Measurements from ENCODE around the gene A1BG. TPM values are rescaled to one million over a fixed set of nuclear protein-coding genes. Genes with fewer than 3 reads are reported as not detected.

The A1BG gene, protein sequence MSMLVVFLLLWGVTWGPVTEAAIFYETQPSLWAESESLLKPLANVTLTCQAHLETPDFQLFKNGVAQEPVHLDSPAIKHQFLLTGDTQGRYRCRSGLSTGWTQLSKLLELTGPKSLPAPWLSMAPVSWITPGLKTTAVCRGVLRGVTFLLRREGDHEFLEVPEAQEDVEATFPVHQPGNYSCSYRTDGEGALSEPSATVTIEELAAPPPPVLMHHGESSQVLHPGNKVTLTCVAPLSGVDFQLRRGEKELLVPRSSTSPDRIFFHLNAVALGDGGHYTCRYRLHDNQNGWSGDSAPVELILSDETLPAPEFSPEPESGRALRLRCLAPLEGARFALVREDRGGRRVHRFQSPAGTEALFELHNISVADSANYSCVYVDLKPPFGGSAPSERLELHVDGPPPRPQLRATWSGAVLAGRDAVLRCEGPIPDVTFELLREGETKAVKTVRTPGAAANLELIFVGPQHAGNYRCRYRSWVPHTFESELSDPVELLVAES
- 11.1 to 14.3 TPM (median 13.5 TPM) in 5 replicates for total RNA-seq (2022; extraction: Qiagen RNA extraction; ENCODE audit: low read depth)

DNA sequence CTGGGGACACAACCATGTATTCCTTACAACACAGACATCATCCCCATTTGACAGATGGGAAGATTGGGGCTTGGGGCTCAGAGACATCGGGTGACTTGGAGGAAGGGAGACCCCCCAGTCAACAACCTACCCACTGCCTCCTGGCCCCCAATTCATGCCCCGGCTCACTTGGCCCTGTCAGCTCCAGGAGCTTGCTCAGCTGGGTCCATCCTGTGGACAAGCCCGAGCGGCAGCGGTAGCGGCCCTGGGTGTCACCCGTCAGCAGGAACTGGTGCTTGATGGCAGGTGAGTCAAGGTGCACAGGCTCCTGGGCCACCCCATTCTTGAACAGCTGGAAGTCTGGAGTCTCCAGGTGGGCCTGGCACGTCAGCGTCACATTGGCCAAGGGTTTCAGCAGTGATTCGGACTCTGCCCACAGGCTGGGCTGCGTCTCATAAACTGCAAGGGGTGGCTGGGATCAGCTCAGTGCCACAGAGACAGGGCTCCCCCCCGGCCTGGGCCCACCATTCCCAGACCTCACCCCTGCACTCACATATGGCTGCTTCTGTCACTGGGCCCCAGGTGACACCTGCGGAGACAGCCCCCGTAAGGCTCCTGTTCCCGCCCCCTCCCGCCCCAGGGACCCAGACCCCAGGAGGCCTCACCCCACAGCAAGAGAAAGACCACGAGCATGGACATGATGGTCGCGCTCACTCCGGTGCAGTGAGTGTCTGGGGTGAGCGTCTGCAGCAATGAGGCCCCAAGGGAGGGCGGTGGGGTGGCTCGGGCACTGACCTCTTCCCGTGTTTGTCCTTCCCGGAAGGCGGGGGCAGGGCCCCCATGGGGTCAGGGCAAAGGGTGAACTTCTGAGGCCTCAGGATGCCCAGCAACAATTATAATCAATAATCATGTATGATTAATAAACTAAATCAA is at the start of gene A1BG:
Gene A1BG, minus strand, starts transcription at position 733 of the 912 bp plus-strand sequence. Its CDS starts 55 bp downstream, at position 678.

DNA sequence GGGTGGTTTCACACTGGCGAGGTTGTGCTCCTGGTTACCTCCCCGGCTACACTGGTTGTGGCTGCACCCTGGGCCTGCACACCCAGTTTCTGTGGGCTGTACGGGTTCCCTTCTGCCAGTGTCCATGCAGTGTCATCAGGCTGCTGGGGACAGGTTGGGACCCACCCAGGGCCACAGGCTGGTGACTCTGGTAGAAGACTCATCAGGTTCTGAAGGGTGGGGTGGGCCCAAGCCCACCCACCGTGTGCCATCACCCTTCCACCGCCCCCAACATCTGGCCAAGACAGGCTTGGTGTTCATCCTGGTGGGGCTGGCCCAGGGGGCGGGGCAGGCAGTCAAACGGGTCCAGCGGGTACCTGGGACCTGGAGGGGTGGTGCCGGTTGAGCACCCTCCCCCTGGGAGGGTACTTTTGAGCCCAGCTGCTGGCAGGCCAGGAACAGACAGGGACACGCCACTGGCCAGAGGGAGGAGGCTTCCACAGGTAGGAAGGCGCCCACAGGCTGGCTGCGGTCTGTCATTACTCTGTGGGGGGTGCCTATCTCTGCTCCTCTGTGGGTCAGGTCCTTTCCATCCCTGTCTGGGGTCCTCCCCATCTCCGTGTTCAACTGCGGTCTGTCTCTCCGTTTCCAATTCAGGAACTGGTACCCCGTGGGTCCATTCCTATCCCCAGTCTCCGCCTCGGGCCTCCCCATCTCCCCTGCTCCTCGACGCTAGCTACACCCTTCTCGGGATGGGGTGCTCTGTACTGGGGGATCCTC is 42.1 kb upstream of the A1BG start, which contains the start of gene RNF225:
Gene RNF225, plus strand, starts transcription at position 437 of the 759 bp plus-strand sequence. CDS start 434 bp downstream, outside the sequence.

DNA sequence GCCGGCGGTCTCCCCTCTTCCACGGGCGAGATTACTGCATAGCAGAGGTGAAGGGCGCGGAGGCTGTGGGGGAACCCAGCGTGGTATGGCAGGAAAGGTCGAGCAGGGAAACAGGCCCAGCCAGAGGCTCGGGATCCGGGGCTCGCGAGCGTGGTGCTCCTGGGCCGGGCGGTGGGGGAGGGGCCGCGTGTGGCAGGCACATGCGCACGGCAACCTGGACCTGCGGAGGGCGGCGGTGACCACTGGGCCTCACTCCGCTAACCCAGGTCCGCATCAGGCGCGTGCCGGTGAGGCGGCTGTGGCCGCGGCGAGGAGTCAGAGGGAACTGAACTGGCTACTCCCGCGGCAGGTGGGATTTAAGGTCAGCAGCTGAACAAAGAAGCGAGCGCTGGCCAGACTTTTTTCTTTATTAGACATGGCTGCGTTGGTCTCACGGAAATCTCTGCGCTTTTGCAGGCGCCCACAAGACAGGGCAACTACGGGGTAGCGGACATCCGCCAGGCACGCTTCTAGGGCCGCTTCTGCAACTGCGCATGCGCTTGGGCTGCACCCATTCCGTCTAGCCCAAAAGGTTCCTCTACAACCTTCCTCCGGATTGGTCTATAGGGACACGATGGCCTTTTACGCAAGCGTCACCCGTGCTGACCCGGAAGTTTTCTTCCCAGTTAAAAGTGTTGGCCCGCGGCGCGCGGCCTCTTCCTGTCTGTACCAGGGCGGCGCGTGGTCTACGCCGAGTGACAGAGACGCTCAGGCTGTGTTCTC is 33.5 kb upstream of the A1BG start, which contains the start of gene RPS5:
Gene RPS5, plus strand, starts transcription at position 694 of the 762 bp plus-strand sequence. CDS start 869 bp downstream, outside the sequence.

GRCh38 chr19:58380662-58381459 is 27.6 kb upstream of the A1BG start, which contains the start of gene ZNF837:
TSS of gene ZNF837 (minus strand) at chr19:58381030. CDS start at chr19:58369332, 11,698 bp downstream.

GRCh38 chr19:58362272-58362994 is 9.1 kb upstream of the A1BG start, which contains the start of gene ZNF497:
TSS of gene ZNF497 (minus strand) at chr19:58362751. CDS start at chr19:58357635, 5,116 bp downstream.

GRCh38 chr19:58326914-58327726 is 26.2 kb downstream of the A1BG start, which contains the start of gene ZSCAN22:
TSS of gene ZSCAN22 (plus strand) at chr19:58326994. CDS start at chr19:58334803, 7,809 bp downstream.

DNA sequence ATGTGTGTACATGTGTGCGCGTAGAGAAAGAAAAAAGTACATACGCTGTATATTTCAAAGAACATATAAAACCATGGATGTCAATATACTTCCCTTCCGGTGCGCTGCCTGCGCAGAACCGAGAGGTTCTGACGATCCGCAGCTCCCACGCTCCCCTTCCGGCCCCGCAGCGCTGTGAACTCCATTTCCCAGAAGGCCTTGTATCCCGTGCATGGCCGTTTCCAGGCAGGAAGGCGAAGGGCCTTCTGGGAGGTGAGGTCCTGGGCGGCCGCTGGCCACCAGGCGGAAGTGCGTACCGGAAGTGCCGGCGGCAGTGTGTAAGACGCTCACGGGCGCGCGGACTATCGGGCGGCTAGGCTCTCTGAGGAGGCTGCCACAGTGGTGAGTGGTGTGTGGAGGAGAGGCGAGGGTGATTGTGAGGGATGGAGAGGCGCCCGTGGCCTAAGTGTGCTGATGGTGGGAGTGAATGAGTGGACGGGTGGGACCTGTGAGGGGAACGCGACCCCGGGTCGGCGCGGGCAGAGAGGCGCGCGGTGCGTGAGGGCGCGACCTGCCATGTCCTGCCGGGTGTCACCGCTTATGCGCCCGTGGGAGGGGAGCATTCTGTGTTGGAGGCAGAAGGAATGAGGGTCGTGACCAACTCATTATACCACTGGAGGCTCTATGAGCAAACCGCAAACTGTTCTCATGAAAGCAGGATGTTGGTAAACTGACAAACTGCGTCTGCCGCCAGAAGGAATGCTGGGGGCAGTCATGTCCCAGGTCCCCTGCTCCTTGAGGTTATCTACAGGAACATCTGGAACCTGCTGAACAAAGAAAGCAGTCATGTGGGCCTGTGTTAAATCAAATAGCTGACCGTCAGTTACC is 48.0 kb downstream of the A1BG start, which contains the start of gene ERVK3-1:
Gene ERVK3-1, plus strand, starts transcription at position 313 of the 867 bp plus-strand sequence. CDS start 6,792 bp downstream, outside the sequence.

Other genes with a start within 250 kb of the A1BG start
- gene ZNF329, start 202.7 kb downstream of the A1BG start, total RNA-seq (2022; extraction: Qiagen RNA extraction; ENCODE audit: low read depth): 2.6 to 3.4 TPM (median 2.9 TPM) in 5 replicates
- 12.7 to 15.3 TPM (median 13.7 TPM) in 5 replicates for gene ZNF274, start 170.4 kb downstream of the A1BG start, total RNA-seq (2022; extraction: Qiagen RNA extraction; ENCODE audit: low read depth)
- gene ZNF544, start 124.6 kb downstream of the A1BG start, total RNA-seq (2022; extraction: Qiagen RNA extraction; ENCODE audit: low read depth): 15.8 to 22.5 TPM (median 18.2 TPM) in 5 replicates
- 0.93 to 1.3 TPM (median 0.97 TPM) in 5 replicates for gene ZNF8, start 74.5 kb downstream of the A1BG start, total RNA-seq (2022; extraction: Qiagen RNA extraction; ENCODE audit: low read depth)
- gene ERVK3-1, start 48.1 kb downstream of the A1BG start, total RNA-seq (2022; extraction: Qiagen RNA extraction; ENCODE audit: low read depth): 89.0 to 109 TPM (median 96.0 TPM) in 5 replicates
- 2.1 to 2.7 TPM (median 2.4 TPM) in 5 replicates for gene ZSCAN22, start 26.5 kb downstream of the A1BG start, total RNA-seq (2022; extraction: Qiagen RNA extraction; ENCODE audit: low read depth)
- 0.77 to 1.4 TPM (median 1.1 TPM) in 5 replicates for gene ZNF497, start 9.3 kb upstream of the A1BG start, total RNA-seq (2022; extraction: Qiagen RNA extraction; ENCODE audit: low read depth)
- 0.98 to 1.5 TPM (median 1.4 TPM) in 5 replicates for gene ZNF837, start 27.5 kb upstream of the A1BG start, total RNA-seq (2022; extraction: Qiagen RNA extraction; ENCODE audit: low read depth)
- 2,355 to 2,530 TPM (median 2,454 TPM) in 5 replicates for gene RPS5, start 33.8 kb upstream of the A1BG start, total RNA-seq (2022; extraction: Qiagen RNA extraction; ENCODE audit: low read depth)
- 0.13 to 0.15 TPM in 2 of 5 replicates, not detected in the others for gene RNF225, start 42.2 kb upstream of the A1BG start, total RNA-seq (2022; extraction: Qiagen RNA extraction; ENCODE audit: low read depth)
- gene ZNF584, start 55.2 kb upstream of the A1BG start, total RNA-seq (2022; extraction: Qiagen RNA extraction; ENCODE audit: low read depth): 18.1 to 21.1 TPM (median 20.1 TPM) in 5 replicates
- gene ZNF132, start 86.7 kb upstream of the A1BG start, total RNA-seq (2022; extraction: Qiagen RNA extraction; ENCODE audit: low read depth): 0.06 to 0.14 TPM (median 0.13 TPM) in 5 replicates
- 5.3 to 8.0 TPM (median 6.5 TPM) in 5 replicates for gene ZNF324B, start 98.1 kb upstream of the A1BG start, total RNA-seq (2022; extraction: Qiagen RNA extraction; ENCODE audit: low read depth)
- gene ZNF324, start 113.6 kb upstream of the A1BG start, total RNA-seq (2022; extraction: Qiagen RNA extraction; ENCODE audit: low read depth): 7.6 to 9.7 TPM (median 9.1 TPM) in 5 replicates
- 11.1 to 12.6 TPM (median 12.1 TPM) in 5 replicates for gene ZNF446, start 122.9 kb upstream of the A1BG start, total RNA-seq (2022; extraction: Qiagen RNA extraction; ENCODE audit: low read depth)
- gene SLC27A5, start 158.5 kb upstream of the A1BG start, total RNA-seq (2022; extraction: Qiagen RNA extraction; ENCODE audit: low read depth): 26.4 to 30.1 TPM (median 28.2 TPM) in 5 replicates
- gene ZBTB45, start 166.3 kb upstream of the A1BG start, total RNA-seq (2022; extraction: Qiagen RNA extraction; ENCODE audit: low read depth): 13.0 to 19.0 TPM (median 18.3 TPM) in 5 replicates
- 554 to 826 TPM (median 682 TPM) in 5 replicates for gene TRIM28, start 190.6 kb upstream of the A1BG start, total RNA-seq (2022; extraction: Qiagen RNA extraction; ENCODE audit: low read depth)
- 191 to 213 TPM (median 195 TPM) in 5 replicates for gene CHMP2A, start 201.6 kb upstream of the A1BG start, total RNA-seq (2022; extraction: Qiagen RNA extraction; ENCODE audit: low read depth)
- gene UBE2M, start 205.1 kb upstream of the A1BG start, total RNA-seq (2022; extraction: Qiagen RNA extraction; ENCODE audit: low read depth): 127 to 152 TPM (median 136 TPM) in 5 replicates
- gene MZF1, start 219.8 kb upstream of the A1BG start, total RNA-seq (2022; extraction: Qiagen RNA extraction; ENCODE audit: low read depth): 10.2 to 15.4 TPM (median 14.0 TPM) in 5 replicates